HG02798 (cell line): ENCODE results near the gene INPP5A.
"Not testable (repeated sequence)": the region's sequence is repeated elsewhere in the genome, so short reads cannot be mapped to it uniquely, and the experiment has no call there.

ENCODE experiments used
- ATAC-seq: cut with Tn5 transposase; IDR thresholded peaks from one replicate; pipeline ENCODE4 v1.9.1; 2021; ENCODE audit warnings: mild to moderate bottlenecking; ENCODE audit not compliant: unreplicated experiment, poor library complexity

Gene INPP5A, protein sequence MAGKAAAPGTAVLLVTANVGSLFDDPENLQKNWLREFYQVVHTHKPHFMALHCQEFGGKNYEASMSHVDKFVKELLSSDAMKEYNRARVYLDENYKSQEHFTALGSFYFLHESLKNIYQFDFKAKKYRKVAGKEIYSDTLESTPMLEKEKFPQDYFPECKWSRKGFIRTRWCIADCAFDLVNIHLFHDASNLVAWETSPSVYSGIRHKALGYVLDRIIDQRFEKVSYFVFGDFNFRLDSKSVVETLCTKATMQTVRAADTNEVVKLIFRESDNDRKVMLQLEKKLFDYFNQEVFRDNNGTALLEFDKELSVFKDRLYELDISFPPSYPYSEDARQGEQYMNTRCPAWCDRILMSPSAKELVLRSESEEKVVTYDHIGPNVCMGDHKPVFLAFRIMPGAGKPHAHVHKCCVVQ

DNA sequence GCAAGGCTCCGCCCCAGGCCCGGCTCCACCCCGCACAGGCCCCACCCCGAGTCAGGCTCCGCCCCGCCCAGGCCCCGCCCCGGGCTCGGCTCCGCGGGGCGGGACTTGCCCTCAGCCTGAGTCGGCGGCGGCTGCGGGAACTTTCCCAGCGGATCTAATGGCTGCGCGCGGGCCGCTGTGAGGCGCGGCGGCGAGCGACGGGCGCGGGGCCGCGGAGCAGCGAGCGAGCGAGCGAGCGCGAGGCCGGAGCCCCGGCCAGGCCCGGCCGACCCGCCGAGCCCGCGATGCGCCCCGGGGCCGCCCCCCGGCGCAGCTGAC is at the start of gene INPP5A:
Gene INPP5A, plus strand, starts transcription at position 104 of the 318 bp plus-strand sequence. CDS start 310 bp downstream, outside the sequence.
- ATAC-seq: no peak

DNA sequence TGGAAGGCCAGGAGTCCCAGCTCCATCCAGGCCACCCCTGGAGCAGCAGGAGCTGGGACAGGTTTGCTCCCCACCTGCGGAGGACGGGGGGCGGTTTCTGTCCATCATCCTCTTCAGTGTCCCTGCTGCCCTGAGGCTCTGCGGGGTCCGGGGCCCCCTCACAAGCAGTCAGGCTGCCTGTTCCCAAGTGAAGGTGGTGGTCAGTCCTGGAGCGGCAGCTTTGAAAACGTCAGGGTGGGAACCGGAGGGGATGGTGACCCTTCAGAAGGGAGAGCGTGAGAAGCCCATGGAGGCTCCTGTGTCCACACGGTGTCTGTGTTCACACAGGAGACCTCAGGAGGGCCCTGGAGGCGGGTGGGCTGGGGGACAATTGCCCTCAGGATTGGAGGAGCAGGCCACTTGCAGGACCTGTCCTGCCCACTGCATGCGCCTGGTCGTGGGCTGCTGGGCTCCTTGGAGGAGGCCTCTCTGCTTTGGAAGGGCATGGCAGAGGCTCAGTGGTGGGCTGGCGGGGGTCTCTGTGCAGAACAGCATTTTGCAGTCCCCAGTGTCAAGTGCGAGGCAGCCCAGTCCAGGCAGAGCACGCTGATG is 49.3 kb upstream of the INPP5A start:
- no peak for ATAC-seq

DNA sequence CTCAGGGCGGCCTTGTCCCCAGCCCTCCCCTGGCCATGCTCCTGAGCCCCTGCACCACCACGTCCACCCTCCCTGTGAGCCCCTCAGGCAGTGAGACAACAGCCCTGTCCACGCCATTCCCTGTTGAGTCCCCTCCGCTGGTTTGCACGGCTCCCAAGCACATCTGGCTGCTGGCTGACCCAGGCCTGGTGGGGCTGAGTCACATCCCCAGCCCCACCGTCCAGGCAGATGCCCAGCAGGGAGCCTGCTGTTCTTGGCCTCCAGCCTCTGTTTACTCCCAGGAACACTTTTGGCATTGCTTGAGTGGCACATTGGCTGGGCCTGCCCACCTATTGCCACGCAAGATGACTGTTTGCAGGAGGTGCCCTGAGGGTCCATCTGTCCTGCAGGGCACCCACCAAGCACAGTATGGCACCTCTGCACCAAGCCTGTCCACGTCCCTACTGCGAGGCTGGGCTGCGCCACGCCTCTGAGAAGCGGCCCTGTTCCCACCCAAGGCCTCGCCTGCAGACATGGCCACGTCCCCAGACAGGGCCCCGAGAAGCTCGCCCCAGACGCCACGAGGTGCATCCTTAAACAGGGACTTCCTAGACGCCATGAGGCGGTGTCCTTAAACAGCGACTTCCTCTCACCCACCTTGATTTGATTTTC is 48.4 kb upstream of the INPP5A start:
- no peak for ATAC-seq

DNA sequence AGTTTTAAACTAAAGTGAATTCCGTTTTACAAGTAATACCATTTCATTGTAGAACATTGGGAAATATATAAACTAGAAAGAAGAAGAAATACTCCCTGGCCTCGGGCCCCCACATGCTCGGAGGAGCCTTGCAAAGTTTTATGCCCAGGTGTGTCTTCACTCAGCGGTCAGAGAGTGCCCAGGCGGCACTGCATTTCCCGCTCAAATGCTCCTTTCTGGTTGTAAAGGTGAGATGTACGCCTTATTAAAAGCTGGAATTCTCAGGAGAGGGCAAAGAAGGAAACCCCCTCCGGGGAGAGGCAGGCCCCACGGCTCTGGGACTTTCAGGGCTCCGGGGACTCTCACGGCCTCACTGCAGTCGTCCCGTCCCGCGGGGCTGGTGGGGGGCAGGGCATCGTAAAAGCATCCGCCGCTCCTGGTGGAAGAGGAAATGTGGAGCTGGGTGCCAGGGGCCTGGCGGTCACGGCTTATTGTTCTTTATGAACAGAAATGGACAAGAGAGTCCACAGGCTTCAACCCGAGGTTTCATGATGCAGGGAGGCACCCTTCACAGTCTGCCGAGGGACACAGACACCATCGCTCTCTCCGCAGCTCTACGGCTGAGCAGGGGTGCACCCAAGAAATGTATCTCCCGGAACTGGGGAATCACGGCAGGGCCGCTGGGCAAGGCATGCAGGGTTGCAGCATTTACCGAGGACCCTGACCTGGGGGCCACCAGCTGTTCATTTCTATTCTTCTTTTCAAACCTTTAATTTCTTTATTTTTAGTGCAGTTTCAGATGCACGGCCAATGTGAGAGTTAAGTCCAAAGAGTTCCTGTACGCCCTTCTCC is 47.7 kb upstream of the INPP5A start:
- no peak for ATAC-seq

DNA sequence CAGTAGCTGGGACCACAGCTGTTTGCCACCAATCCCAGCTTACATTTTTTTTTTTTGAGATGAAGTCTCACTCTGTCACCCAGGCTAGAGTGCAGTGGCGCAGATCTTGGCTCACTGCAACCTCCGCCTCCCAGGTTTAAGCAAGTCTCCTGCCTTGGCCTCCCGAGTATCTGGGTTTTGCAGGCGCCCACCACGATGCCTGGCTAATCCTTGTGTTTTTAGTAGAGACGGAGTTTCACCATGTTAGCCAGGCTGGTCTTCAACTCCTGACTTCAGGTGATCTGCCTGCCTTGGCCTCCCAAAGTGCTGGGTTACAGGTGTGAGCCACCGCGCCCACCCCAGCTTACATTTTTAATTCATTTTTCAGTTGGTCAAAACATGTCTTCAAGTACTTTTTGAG is 46.1 kb upstream of the INPP5A start:
- not testable (repeated sequence) for ATAC-seq

DNA sequence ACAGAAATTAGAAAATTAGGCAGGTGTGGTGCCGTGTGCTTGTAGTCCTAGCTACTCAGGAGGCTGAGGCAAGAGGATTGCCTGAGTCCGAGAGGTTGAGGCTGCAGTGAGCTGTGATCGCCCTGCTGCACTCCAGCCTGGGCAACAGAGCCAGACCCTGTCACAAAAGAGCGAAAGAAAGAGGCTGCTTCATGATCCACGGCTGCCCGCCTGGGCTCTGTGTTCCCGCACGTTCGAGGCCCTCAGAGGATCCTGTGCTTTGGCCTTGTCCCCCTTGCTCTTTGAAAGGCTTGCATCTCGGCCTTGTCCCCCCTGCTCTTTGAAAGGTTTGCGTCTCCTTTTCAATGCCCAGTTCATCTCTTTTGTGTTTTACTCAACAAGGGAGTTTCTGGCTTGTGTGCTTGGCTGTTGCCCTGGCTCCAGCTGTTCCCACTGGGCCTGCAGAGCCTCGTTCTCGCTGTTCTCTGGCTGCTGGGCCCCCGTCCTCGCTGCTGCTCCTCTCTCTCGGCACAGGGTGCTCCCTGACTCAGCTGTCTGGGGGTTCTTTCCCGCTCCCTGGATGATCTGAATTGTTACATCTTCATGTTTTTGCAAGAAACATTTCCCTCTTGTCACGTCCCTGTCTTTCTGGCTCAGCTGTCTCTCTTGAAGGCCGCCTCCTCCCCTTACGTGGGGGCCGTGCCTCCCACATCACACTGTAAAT is 45.1 kb upstream of the INPP5A start:
- no peak for ATAC-seq

DNA sequence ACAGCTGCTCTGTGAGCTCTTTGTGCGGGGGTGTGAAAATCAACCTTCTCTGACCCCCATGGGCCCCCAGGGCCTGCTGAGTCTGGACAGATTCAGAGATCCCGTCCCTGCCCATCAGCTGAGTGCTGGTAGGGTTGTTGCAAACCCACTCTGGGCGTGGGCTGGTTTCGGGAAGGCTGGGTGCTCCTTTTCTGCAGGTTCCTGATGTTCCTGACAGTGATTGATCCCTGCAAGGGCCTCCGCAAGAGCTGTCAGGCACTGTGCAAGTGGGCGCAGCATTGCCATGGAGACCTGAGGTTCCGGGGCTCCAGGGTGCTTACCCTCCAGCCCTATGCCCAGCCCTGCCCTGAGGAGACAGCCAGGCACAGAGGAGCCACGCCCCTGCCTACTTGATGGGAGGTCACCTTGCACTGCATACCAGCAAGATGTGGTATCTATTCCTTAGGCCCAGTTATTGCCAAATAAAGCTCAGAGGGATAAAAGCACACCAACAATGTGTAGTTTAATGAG is 44.3 kb upstream of the INPP5A start:
- no peak for ATAC-seq

DNA sequence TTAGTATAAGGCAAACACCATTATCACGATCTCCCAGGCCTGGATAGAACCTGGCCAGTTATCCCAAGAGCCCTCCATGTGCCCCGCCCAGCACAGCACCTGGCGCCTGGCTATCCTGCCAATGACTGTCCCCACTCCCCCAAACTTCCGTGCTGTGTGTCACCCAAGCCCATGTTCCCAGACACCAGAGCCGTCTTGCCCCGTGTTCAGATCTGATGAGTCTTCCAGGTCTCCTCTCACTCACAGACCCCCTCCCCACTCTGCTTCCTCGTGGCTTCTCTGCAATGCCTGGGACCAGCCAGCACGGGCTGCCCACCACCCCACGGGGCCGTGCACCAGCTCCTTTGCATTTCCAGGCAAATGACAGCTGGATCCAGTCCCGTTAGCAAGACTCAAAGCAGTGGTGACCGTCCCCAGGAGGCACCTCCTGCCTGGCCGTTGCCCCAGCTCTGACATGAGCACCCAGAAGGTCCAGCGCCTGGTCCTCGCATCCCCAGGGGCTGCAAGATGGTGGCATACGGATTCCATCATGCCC is 43.8 kb upstream of the INPP5A start:
- no peak for ATAC-seq

DNA sequence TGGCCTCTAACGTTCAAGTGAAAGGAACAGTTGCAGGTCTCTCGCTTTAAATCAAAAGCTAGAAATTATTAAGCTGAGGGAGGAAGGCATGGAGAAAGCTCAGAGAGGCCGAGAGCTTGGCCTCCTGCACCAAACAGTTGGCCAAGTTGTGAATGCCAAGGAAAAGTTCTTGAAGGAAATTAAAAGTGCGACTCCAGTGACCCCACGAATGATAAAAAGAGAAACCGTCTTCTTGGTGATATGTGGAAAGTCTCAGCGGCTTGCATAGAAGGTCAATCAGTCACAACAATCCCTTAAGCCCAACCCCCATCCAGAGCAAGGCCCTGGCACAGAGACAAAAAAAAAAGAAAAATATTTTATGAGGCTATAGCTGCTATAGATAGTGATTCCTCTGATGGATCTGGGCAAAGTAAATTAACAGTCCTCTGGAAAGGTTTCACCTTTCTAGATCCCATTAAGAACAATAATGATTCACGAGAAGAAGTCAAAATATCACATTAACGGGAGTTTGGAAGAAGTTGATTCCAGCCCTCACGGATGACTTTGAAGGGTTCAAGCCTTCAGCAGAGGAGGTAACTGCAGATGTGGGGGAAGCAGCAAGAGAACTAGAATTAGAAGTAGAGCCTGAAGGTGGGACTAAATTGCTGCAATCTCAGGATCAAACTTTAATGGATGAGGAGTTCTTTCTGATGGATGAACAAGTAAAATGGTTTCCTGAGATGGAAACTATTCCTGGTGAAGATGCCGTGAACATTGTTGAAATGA is 42.5 kb upstream of the INPP5A start:
- ATAC-seq: no peak

DNA sequence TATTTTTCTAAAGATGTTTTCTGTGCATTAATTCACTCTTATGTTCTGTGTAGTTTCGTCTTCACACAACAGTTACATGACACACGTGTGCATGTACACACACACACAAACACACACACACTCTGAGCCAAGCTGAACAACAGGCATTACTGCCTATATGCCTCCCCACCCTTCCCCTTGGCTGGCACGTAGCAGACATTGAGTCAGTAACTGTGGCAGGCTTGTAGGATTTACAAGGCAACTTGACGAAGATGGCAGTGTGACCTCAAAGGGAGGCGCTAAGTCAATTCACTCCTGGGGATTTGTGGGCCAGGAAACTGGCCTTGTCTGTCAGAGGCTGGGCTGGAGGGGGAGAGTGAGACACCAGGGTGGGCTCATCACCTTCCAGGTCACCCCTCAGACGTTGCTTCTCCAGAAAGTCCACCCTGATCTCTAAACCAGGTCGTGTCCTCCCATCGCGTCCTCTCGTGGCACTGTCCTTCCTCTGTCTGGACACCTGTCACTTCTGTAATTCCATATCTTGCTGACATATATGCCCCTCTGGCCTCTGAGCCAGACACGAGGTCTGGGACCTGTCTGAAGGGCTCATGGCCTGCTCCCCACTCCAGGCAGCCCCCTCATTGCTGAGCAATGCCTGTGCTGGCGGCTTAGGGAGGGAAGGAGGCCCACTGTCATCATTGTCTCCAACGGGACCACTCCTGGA is 41.1 kb upstream of the INPP5A start:
- no peak for ATAC-seq

DNA sequence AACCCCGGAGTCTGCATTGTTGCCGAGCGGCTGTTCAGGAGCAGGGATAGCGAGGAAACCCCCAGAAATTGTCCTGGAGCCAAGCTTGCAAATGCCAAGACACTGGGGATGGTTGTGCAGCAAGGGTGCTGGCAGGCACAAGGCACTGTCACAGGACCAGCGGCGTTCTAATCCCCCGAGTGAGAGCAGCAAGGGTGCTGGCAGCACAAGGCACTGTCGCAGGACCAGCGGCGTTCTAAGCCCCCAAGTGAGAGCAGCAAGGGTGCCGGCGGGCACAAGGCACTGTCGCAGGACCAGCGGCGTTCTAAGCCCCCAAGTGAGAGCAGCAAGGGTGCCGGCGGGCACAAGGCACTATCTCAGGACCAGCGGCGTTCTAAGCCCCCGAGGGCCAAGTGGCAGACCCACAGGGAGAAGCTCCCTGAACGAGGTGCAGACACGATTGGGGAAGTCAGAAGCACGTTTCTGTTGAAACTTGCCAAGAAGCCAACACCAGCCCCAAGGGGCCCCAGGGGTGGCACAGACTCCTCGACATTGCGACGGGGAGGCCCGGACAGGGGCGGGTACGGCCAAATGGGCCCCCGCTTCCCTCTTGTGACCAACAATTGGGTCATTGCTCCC is 40.4 kb upstream of the INPP5A start:
- ATAC-seq: no peak

DNA sequence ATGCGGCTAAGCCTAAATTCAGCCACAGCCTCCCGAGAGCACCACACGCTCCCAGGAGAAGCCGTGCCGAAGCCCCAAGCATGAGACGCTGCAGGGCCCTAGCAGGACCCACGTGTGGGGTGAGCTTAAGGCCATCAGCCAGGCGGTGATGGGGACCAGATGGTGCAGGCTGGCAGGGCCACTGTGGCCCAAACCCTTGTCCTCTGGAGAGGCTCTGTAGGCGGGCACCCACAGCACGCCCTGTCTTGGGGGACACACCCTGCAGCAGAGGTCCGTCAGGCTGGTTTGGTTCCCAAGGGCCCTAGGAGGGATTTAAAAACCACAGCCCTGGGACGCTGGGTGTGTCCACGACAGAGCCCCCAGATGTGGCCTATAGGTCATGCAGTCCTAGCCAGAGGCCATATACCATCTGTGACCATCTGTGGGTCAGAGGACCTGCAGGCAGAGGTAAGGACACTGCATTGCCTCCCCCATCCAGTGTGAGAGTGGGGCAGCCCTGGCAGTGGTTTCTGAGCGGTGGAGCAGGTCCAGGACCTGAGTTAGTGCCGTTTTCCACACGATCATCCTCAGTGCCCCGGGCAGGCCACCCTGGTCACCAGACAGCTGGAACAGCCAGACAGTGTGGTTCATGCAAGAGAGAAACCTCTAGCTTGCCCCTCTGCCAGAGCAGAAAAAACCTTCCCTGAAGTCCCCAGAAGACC is 39.6 kb upstream of the INPP5A start:
- no peak for ATAC-seq

DNA sequence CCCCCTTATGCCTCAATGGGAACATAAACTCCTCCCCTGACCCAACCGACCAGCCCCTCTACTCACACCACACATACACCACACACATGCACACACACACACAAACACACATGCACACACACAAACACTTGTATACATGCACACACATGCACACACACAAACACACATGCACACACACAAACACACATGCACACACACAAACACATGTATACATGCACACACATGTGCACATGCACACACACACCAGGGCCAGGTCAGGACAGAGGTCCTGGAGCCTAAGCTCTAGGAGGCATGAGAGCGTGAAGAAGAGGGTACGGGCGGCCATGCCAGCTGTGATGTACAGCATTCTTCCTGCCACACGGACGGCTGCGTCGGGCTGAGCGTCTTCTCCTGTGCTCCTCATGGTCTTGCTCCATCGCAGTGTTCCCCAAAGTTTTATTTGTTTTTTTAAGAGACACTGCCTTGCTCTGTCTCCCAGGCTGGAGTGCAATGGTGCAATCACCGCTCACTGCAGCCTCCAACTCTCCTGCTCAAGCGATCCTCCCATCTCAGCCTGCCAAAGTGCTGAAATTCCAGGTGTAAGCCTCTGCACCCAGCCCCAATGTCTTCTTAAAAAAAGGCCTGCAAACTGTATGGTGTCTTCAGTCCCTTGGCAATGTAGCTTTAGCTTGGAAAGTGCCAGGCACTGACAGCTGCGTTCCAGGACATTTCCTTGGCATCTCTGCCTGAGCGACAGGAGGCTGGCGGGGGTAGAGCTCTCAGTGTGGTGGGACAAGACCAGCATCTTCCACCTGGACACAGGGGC is 38.8 kb upstream of the INPP5A start:
- no peak for ATAC-seq

DNA sequence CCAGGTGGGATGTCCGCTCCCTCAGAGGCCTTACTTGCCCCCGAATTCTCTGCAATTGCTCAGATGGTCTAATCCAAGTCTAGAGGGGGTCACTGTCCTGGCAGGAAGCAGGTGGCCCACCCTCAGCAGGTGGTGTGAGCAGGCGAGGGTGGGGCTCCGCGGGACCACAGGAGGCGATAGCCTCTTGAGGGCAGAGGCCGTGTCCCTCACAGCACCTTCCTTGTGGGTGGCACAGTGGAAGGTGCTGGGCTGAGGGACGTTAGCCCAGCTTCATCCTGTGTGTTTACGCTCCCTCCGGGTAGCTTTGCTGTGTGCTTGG is 38.3 kb upstream of the INPP5A start:
- no peak for ATAC-seq

DNA sequence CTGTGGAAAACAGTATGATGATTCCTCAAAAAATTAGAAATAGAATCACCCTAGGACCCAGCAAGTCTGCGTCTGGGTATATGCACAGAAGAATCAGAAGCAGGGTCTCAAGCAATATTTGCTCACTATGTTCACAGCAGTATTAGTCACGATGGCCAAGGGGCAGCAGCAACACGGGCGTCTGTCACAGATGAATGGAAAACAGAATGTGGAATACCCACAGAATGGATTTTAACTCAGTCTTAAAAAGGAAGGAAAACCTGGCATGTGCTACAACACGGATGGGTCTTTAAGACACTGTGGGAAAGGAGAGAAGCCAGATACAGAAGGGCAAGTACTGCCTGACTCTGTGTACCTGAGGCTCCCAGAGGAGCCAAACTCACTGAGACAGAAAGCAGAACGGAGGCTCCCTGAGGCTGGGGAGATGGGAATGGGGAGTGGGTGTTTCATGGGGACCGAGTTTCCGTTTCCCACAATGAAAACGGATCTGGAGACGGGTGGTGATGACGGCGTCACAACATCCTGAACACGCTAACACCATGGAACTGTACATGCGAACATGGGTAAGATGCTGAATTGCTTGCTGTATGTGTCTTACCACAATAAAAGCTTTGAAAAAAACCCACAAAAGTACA is 36.7 kb upstream of the INPP5A start:
- no peak for ATAC-seq

DNA sequence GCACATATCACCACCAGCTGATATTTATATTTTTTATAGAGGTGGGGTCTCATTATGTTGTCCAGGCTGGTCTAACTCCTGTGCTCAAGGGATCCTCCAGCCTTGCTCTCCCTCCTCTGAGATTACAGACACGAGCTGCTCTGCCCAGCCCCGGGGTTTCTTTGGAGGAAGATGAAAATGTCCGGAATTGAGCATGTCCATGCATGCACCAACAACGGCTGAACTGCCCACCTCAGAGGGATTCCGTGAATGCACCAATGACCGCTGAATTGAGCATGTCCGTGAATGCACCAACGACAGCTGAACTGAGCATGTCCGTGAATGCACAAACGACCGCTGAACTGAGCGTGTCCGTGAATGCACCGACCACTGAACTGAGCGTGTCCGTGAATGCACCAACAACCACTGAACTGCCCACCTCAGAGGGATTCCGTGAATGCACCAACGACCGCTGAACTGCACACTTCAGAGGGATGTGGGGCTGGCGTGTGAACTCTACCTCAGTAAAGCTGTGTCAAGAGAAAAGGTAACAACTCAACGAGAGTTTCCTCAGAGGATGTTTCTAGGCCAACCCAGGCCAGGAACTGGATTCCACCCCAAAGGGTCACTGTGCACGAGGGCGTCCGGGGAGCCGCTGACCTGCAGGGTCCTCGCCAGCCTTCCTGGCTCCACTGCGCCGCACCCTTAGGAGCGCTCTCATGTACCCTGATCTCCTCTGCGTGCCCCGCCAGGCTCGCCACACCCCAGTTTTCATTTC is 34.9 kb upstream of the INPP5A start:
- no peak for ATAC-seq
